Panc1 (cell line): Measurements from ENCODE around the gene TRPM6.

Experiments used
- POLR2AphosphoS5 ChIP-seq: IDR thresholded peaks from 2 replicates; pipeline ENCODE4 v1.6.1; 2012; ENCODE audit warnings: mild to moderate bottlenecking, low read depth, low read length, moderate library complexity
- REST ChIP-seq, 2 experiments: IDR thresholded peaks; 2 replicates each; pipeline ENCODE4 v1.6.1; 2011 to 2012; ENCODE audit warnings: low read depth in 2 of 2, control low read depth in 1 of 2, low read length in 1 of 2, mild to moderate bottlenecking in 1 of 2, moderate library complexity in 1 of 2; ENCODE audit not compliant: insufficient read depth in 1 of 2
- SIN3A ChIP-seq: IDR thresholded peaks from 2 replicates; pipeline ENCODE4 v1.6.1; 2012; ENCODE audit warnings: low read depth, mild to moderate bottlenecking, low read length, moderate library complexity, borderline replicate concordance; ENCODE audit not compliant: insufficient read depth
- TCF7L2 ChIP-seq: IDR thresholded peaks from 2 replicates; pipeline ENCODE4 v1.6.1; 2011; ENCODE audit warnings: mild to moderate bottlenecking, low read depth, low read length, inconsistent platforms
- TF ChIP-seq, protein P1 (sequence below): fragments of 450-650 bp; IDR thresholded peaks from 2 replicates; pipeline ENCODE4 v1.5.1; 2017; ENCODE audit warnings: mild to moderate bottlenecking

GRCh38 chr9:74726581-74726980 lies 161.1 kb downstream of the TRPM6 start:
- TF ChIP-seq, protein P1, sequence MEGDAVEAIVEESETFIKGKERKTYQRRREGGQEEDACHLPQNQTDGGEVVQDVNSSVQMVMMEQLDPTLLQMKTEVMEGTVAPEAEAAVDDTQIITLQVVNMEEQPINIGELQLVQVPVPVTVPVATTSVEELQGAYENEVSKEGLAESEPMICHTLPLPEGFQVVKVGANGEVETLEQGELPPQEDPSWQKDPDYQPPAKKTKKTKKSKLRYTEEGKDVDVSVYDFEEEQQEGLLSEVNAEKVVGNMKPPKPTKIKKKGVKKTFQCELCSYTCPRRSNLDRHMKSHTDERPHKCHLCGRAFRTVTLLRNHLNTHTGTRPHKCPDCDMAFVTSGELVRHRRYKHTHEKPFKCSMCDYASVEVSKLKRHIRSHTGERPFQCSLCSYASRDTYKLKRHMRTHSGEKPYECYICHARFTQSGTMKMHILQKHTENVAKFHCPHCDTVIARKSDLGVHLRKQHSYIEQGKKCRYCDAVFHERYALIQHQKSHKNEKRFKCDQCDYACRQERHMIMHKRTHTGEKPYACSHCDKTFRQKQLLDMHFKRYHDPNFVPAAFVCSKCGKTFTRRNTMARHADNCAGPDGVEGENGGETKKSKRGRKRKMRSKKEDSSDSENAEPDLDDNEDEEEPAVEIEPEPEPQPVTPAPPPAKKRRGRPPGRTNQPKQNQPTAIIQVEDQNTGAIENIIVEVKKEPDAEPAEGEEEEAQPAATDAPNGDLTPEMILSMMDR = no peak
- TF ChIP-seq POLR2AphosphoS5 (no peak), REST (IDR thresholded peaks at IDR 0.05; ENCODE audit: insufficient read depth in 1 of 2, low read depth in 2 of 2, low read length in 1 of 2) (no peak), TCF7L2 (no peak), SIN3A (no peak)
